Measurements from ENCODE around the gene GRB10.

DNA sequence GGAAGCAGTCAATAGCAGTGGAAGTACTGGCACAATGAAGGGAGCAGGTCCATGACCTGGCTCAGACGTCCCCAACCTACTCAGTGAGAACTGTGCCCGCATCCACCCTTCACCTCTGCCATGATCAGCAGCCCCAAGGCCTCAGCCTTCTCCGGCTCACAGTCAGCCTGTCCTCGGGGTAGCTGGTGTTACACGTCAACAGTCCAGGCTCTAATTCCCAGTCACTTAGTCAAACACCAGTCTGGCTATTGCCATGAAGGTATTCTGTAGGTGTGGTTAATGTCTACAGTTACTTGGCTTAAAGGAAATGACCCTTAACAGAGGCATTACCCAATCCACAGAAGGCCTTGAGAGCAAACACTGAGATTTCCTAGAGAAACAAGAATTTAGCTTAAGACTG is 49.1 kb downstream of the GRB10 start:
- TF ChIP-seq CTCF (IDR thresholded peaks at IDR 0.05), result no peak
- no peak for TF ChIP-seq POLR2A (IDR thresholded peaks at IDR 0.05)
